ENCODE data around the gene KNCN.
A peak's percentile ranks its signal among the peaks of the same experiment; 100 is the strongest.

The KNCN gene

DNA sequence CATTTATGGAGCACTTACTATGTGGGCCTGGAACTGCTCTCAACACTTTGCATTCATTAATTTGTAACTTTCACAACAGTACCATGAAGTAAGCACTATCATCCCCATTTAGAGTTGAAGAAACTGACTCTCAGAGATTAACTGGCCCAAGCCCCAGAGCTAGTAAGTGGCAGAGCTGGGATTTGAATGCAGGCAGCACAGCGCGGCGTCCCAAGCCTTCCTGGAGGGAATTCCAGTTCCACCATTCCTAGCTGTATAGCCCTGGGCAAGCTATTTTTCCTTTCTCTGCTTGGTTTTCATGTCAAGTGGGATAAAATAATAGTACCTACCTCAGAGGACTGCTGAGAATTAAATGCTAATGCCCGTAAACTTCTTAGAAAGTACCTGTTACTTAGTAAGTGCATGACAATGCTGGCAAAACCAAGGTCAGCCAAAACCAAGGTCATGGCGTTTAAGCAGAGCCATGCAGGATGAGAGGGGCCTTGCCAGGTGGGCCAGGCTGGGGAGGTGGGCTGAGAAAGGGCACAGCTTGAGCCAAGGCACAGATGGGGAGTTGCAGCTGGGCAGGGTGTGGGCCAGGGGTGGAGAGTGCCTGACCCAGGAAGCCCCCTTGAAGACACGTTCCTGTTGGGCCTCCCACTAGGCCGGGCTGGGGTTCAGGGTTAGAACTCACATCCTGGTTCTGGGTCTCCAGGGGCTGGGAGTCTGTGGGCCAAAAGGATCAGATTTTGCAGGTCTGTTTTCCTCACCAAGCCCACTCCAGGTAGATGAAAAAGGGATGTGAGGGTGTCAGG lies 4.6 kb upstream of the KNCN start:
- Mint-ChIP-seq H3K27ac (no peak overlapping the region), H3K4me1 (no peaks in the 10 kb centered on the region), H3K27me3 (no peaks in the 10 kb centered on the region), H3K4me3 (no peak overlapping the region), H3K9me3 (no peaks in the 10 kb centered on the region), H3K36me3 (ENCODE audit: low read depth) (no peaks in the 10 kb centered on the region)
- ATAC-seq (no peak), DNase-seq (no peak)

DNA sequence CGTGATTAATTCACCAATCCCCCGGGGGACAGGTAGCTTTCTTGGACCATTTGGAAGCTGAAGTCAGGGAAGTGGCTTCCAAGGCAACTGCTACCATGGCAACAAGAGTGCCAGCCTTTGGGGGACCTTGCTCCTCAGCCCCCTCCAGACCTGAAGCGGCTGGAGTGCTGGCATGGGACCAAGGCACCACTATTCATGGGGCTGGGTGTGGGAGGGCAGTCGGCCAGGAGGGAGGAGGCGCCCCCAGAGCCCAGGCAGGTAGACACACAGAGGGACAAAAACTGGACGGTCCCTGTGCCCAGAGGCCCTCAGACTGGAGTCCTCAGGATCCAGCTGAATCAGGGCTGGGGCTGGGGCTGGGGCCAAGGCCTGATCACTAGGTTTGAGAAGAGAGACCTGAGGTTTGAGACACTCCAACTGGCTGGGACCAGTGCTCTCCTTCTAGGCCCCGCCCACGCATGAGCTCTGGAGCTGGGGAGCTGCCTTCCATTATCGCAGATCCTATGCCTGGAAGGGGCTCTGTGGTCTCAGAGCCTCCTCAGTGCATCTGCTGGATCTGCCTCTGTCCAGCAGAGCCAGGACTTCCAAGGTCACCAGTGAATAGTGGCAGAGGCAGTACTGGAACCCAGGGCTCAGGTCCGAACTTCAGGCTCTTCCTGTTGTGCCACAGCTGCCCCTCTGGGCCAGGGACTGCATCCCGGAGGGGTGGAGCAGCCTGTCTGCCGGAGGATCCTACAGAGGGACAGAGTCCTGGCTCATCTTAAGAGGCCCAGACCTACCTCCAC lies 3.3 kb upstream of the KNCN start:
- Mint-ChIP-seq H3K4me3 (no peak overlapping the region), H3K36me3 (ENCODE audit: low read depth) (no peaks in the 10 kb centered on the region), H3K27me3 (peaks cover 2% of the 10 kb centered on the region), H3K9me3 (no peaks in the 10 kb centered on the region), H3K4me1 (peaks cover 2% of the 10 kb centered on the region), H3K27ac (no peak overlapping the region)
- ATAC-seq (no peak), DNase-seq (no peak)

DNA sequence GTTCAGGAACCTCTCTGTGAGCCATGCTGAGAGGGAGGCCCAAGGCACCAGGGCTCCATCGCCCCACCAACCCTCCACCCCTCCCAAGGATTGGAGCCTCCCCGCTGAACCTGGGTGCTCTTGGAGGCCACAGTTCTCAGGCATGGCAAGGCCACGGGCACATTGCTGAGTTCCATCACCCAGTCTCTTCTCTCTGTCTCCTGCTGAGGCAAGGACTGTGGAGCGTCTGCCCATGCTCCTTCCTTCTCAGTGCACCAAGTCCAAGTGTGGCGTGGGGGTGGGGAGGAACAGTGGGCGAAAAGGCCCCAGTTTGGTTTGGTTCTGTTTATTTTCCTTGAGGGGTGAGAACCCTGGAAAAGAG lies 2.8 kb upstream of the KNCN start:
- peaks cover 8% of the 10 kb centered on the region for H3K4me1 Mint-ChIP-seq
- H3K36me3 Mint-ChIP-seq (ENCODE audit: low read depth) = no peaks in the 10 kb centered on the region
- DNase-seq (no peak), ATAC-seq (no peak)
- no peaks in the 10 kb centered on the region for H3K9me3 Mint-ChIP-seq
- peaks cover 3% of the 10 kb centered on the region for H3K27me3 Mint-ChIP-seq
- H3K27ac Mint-ChIP-seq = no peak overlapping the region
- H3K4me3 Mint-ChIP-seq = no peak overlapping the region

DNA sequence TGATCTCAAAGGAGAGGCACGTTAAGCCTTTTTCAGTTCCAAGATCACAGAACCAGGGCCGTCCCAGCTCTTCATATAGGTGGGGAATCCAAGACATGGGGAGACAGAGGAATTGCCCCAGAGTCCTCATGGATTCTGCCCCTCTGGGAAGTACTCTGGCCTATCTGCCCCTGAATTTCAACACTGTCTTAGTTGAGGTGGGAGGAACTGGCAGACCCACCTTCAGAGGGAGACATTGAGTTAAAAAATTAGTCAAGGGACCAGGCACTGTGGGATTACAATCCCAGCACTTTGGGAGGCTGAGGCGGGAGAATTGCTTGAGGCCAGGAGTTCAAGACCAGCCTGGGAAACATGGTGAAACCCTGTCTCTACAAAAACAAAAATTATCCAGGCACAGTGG lies 2.1 kb upstream of the KNCN start:
- H3K4me3 Mint-ChIP-seq = no peak overlapping the region
- DNase-seq = no peak
- peaks cover 10% of the 10 kb centered on the region for H3K4me1 Mint-ChIP-seq
- H3K27me3 Mint-ChIP-seq = peaks cover 3% of the 10 kb centered on the region
- H3K36me3 Mint-ChIP-seq (ENCODE audit: low read depth) = no peaks in the 10 kb centered on the region
- no peak overlapping the region for H3K27ac Mint-ChIP-seq
- no peak for ATAC-seq
- no peaks in the 10 kb centered on the region for H3K9me3 Mint-ChIP-seq

DNA sequence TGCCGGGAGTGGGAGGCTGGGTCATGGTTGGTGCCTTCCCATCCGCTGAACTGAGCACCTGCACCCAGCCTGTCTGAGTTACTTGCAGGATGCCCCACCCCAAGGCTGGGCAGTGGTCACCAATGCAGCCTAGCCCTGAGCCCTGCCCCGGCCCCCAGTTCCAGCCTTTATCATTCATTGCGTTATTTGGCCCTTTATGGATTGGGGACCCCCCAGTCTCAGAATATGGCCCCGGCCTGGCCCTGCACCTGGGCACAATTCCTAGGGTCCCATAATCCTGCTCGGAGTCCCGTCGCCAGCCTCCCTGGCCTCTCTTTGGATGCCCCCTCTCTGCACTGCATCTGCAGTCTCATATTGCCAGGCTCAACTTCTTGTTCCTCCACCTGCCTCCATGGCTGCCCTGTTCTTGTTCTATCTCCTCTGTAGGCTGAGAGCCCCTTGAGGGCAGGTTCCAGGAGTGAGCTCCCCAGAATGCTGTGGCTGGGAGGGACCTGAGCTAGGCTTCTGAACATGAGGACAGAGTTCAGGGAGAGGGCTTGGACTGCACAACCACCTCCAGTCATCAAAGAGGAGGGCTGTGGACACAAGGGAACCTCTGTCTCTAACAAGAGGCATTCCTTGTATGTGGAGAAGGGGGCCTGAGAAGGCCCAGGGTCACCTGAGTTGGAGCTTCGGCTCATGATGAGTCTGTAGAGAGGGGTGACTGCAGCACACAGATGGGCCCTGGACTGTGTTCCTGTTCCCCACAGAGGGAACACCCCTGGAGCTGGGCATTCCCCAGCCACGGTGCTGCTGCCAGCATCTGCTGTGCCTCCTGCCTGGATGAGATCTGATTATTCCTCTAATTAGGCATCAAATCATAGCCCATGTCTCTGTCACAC lies 1.1 kb upstream of the KNCN start:
- no peak for ATAC-seq
- Mint-ChIP-seq H3K27me3 (peaks cover 3% of the 10 kb centered on the region), H3K9me3 (no peaks in the 10 kb centered on the region), H3K36me3 (ENCODE audit: low read depth) (no peaks in the 10 kb centered on the region), H3K27ac (no peak overlapping the region), H3K4me3 (no peak overlapping the region), H3K4me1 (peaks cover 10% of the 10 kb centered on the region)
- DNase-seq = no peak

DNA sequence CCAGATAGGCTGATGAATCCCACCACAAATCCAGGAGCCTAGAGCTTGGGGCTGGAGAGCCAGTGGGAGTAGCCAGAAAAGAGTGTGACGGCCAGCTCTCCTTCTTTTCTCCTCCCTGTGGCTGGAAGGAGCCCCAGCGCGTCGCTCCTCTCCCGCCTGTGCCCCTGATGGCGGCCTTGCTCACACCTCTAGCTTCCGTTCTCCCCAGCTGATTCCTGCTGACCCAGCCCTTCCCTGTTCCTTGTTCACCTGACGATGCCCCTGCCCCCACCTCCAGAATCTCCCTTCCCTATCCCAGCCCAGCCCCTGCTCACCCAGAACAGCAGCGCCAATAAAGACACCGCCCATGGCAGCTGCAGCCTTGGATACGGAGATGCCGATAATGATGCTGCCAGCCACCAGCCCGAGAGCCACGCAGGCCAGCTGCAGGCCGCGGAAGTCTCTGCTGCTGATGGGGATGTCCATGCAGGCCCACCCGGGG lies 656 bp downstream of the KNCN start:
- no peak overlapping the region for H3K4me3 Mint-ChIP-seq
- H3K4me1 Mint-ChIP-seq = peaks cover 10% of the 10 kb centered on the region
- no peak for ATAC-seq
- H3K27me3 Mint-ChIP-seq = peaks cover 17% of the 10 kb centered on the region
- no peaks in the 10 kb centered on the region for H3K9me3 Mint-ChIP-seq
- DNase-seq = no peak
- H3K27ac Mint-ChIP-seq = no peak overlapping the region
- no peaks in the 10 kb centered on the region for H3K36me3 Mint-ChIP-seq (ENCODE audit: low read depth)

DNA sequence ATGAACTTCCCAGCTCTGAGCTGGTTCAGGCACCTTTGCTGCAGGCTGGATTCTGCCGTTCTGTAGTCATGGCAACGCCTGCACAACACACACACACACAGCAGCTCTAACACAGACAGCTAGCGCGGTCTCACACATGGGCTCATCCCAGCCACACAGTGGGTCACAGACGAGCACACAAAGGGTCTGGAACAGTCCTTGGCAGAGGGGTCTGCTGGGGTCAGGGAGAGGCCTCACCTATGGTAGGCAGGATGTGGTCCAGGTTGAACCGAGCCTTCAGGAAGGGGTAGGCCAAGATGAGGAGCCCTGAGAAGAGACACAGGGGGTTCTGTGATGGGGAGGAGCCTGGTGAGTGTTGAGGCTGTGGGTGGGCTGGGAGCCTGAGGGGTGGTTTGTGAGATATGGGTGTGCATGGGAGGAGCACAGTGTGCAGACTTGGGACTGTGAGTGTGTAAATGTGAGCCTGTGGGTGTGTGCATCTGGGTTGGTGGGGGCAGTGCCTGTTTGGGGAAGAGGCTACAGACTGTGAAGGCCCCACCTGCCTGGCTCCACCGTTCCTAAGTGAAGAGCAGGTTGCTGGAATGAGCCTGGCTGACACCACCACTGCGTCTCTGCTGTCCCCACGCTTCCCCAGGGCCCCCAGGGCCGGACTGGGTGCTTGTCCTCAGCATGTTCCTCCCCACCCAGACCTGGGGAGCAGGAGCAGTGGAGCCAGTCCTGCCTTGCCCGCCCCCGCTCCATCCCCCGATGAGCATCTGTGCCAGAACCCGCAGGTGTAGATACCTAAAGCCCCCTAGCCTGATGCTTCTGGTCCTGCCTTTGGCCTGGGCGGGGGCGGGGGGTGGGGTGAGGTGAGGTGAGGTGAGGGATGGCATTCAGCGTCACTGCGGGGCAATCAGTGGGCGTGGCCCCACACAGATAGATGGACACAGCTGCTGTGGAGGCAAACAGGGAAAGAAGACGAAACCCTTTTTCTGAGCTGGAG lies 1.5 kb downstream of the KNCN start:
- ATAC-seq (peak; percentile 80), DNase-seq (peak; percentile 20)
- no peak overlapping the region for H3K4me3 Mint-ChIP-seq
- H3K27me3 Mint-ChIP-seq = peaks cover 25% of the 10 kb centered on the region
- no peaks in the 10 kb centered on the region for H3K9me3 Mint-ChIP-seq
- H3K36me3 Mint-ChIP-seq (ENCODE audit: low read depth) = no peaks in the 10 kb centered on the region
- H3K27ac Mint-ChIP-seq = peak overlapping the region; percentile 60
- H3K4me1 Mint-ChIP-seq = peaks cover 10% of the 10 kb centered on the region

DNA sequence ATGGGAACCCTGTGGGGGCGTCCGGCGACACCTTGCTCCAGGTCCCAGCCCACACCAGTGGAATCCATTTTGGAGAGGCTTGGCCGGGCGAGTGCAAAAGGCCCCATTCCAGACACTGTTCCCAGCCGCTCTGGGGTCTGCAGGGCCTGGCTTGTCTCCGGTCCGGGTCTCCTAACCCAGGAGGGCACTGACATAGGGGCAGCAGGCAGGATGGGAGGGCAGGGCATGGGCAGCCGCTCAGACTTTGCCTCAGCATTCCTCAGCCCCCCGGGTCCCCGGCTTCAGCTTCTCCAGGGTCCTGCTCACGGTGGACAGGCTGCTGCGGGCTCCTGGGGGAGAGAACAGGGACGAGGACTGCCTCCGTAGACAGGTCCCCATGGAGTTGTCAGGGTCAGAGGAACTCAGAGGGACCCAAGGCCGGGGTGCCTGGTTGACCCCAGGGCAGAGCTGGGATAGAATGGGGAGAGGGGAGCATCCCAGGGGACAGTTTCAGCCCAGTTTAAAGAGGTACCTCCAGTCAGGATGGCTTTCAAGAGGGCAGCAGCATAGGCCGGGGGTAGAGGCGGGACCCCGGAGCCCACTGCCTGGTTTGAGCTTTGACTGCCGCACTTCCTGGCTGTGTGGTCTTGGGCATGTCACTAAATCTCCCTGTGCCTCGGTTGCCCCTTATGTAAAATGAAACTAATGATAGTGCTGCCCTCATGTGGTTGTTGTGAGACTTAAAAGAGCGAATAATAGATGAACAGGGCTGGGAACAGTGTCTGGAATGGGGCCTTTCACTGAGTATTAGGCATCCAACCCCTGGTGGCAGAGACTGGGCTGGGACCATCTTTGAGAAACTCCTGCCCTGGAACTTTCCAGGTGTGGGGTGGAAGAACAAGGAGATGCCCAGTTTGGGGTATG lies 3.7 kb downstream of the KNCN start:
- Mint-ChIP-seq H3K9me3 (no peaks in the 10 kb centered on the region), H3K27ac (no peak overlapping the region), H3K4me3 (no peak overlapping the region), H3K36me3 (ENCODE audit: low read depth) (no peaks in the 10 kb centered on the region), H3K27me3 (peaks cover 44% of the 10 kb centered on the region), H3K4me1 (peaks cover 13% of the 10 kb centered on the region)
- ATAC-seq = no peak
- no peak for DNase-seq

DNA sequence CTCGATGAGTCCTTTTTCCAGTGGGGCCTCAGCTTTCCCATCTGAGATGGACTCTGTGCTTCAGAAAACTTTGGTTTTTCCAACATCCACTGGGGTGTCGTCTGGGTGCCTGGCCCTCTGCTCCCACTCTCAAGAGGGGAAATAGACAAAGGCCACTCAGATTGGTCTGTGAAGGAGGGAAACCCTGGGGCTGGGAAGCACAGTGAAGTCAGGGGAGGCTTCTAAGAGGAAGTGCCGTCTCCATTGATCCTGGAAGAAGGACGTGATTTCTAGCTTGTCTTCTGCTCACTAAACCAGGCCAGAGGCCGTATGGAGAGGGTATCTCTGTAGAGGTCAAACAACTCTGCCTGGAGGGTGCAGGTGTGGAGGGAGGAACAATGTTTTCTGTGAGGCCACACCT lies 5.2 kb downstream of the KNCN start:
- Mint-ChIP-seq H3K4me1 (peaks cover 13% of the 10 kb centered on the region), H3K9me3 (no peaks in the 10 kb centered on the region)

DNA sequence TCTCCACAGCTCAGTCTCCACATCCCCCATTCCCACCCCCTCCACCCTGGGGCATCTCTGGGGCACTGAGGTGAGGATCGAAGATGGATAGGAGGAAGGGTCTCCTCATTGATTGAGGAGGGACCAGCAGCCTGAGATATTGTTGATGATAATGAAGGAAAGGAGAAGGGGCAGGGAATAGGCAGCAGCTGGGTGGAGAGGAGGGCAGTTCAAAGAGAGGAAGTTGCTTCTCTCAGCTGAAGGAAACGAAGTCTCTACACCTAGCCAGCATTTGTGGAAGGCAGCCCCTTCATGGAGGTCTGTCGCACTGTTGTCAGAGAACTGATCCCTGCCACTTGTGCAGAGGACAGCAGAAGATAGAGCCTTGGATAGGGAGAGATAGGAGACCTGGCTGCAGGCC lies 5.7 kb downstream of the KNCN start:
- H3K4me1 Mint-ChIP-seq = peaks cover 13% of the 10 kb centered on the region
- H3K36me3 Mint-ChIP-seq (ENCODE audit: low read depth) = no peaks in the 10 kb centered on the region
- no peak overlapping the region for H3K4me3 Mint-ChIP-seq
- H3K9me3 Mint-ChIP-seq = no peaks in the 10 kb centered on the region
- DNase-seq (no peak), ATAC-seq (no peak)
- H3K27me3 Mint-ChIP-seq = peaks cover 49% of the 10 kb centered on the region
- no peak overlapping the region for H3K27ac Mint-ChIP-seq

More for the DNA sequence above, 5.2 kb downstream of the KNCN start:
- Mint-ChIP-seq H3K27me3 (peaks cover 49% of the 10 kb centered on the region), H3K27ac (no peak overlapping the region), H3K36me3 (ENCODE audit: low read depth) (no peaks in the 10 kb centered on the region), H3K4me3 (no peak overlapping the region)
- ATAC-seq (no peak), DNase-seq (no peak)

DNA sequence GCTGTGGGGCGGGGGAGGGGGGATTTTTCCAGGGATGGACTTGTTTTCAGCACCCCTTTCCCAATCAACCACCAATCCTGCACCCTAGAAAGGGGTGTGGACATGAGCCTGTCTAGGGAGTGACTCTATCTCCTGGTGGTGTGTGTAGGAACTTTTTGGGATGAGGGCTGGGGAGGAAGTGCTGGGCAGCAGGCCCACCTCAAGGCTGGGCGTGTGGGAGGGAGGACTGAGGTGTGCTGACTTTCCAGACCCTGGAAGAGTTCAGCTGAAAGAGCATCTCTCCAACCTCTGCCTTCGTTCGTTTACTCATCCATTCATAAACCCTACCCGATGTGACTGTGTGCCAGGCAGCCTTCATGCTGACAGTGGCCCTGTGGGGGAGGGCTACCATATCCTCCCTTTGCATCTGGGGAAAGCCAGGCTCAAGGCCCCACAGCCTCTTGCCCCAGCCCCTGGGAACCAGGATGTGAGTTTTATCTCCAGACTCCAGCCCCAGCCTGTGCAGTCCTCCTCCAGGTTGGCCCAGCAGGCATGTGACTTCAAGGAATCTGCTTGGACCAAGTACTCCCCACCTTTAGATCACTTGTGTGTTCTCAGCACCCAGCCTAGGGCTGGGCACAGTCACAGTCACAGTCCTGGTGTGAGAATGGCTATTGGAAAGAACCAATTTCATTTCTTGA lies 6.7 kb downstream of the KNCN start:
- Mint-ChIP-seq H3K4me3 (no peak overlapping the region), H3K27ac (no peak overlapping the region), H3K36me3 (ENCODE audit: low read depth) (no peaks in the 10 kb centered on the region), H3K27me3 (peaks cover 46% of the 10 kb centered on the region), H3K4me1 (peaks cover 10% of the 10 kb centered on the region), H3K9me3 (no peaks in the 10 kb centered on the region)
- DNase-seq (no peak), ATAC-seq (no peak)

DNA sequence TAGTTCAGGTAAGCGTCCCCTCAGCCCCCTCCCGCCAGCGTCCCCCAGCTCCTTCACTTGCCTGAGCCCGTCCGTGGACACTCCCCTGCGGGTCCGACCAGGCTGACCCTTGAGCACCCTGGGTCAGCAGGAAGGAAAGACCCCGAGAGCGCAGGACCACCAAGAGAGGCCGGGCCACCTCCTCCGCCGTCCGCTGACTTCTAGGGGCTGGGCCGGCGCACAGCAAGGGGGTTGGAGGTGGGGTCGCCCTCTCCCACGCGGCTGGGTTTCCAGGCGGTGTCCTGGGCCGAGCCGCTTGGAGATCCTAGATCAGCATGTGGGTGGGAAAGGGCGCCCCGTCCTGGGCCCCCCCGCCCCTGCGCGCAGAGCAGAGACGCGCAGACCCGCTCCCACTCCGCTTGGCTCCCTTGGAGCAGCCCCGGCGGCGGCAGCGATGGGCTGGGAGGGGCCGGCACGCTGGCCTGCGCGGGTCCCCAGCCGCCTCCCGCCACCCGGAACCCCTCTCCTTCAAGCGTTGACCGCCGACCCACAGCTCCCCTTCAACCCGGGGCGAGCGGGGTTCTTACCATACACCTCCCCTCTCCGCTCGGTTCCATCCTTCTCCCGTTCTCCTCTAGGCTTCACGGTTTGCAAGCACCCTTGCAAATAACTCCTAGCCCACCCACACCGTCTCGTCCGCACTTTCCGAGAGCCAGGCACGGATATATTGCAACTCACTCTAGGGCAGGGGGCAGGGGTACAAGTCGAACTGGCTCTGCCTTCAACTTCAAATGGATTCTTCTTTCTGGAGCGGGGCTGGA lies 7.5 kb downstream of the KNCN start:
- Mint-ChIP-seq H3K9me3 (no peaks in the 10 kb centered on the region), H3K36me3 (ENCODE audit: low read depth) (no peaks in the 10 kb centered on the region), H3K27ac (no peak overlapping the region), H3K4me3 (no peak overlapping the region), H3K4me1 (peaks cover 3% of the 10 kb centered on the region), H3K27me3 (peaks cover 46% of the 10 kb centered on the region)
- ATAC-seq (no peak), DNase-seq (no peak)

Measured in activated naive CD8-positive, alpha-beta T cell treated with anti-CD3 and anti-CD28 coated beads, Interleukin-2, amount 50 U/mL, for 24 hours (primary cell).